MM.1S (cell line): ENCODE measurements around the gene DNMT3A.

ENCODE experiments used
- CTCF ChIP-seq: fragments of 300-600 bp; sonication (generic); IDR thresholded peaks from 2 replicates; pipeline ENCODE4 v1.5.1; 2016; ENCODE audit warnings: antibody characterized with exemption, low read length, mixed read lengths
- EZH2 ChIP-seq: fragments of 300-600 bp; sonication (generic); optimal IDR thresholded peaks from 2 replicates; pipeline ENCODE3; 2017; ENCODE audit warnings: low read depth, mild to moderate bottlenecking, antibody characterized with exemption, low read length, mixed read lengths
- EZH2phosphoT487 ChIP-seq: fragments of 300-600 bp; sonication (generic); IDR thresholded peaks from 2 replicates; pipeline ENCODE4 v1.6.1; 2018; ENCODE audit warnings: antibody characterized with exemption, low read length

DNA sequence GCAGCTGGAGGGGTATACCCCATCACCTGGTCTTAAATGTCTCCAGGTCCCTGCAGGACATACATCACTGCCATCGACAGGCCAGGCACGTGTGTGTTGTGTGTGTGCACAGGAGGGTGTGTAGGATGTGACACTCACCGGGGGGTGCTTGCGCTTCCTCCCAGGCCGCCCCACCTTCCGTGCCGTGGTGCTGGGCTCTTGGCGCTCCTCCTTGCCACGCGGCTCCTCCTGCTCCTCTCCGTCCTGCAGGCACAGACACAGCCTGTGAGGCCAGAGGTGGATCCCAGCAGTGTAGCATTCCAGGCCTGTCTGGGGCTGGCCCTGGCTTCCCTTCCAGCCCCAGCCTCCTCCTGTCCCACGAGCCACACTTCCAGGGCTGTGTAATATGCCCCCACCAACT is 41.7 kb downstream of the DNMT3A start:
- TF ChIP-seq CTCF (no peak), EZH2 (no peak), EZH2phosphoT487 (no peak)
